Measurements from ENCODE around the gene RHD.
"Not testable (repeated sequence)": the region's sequence is repeated elsewhere in the genome, so short reads cannot be mapped to it uniquely, and the experiment has no call there.

RHD gene

DNA sequence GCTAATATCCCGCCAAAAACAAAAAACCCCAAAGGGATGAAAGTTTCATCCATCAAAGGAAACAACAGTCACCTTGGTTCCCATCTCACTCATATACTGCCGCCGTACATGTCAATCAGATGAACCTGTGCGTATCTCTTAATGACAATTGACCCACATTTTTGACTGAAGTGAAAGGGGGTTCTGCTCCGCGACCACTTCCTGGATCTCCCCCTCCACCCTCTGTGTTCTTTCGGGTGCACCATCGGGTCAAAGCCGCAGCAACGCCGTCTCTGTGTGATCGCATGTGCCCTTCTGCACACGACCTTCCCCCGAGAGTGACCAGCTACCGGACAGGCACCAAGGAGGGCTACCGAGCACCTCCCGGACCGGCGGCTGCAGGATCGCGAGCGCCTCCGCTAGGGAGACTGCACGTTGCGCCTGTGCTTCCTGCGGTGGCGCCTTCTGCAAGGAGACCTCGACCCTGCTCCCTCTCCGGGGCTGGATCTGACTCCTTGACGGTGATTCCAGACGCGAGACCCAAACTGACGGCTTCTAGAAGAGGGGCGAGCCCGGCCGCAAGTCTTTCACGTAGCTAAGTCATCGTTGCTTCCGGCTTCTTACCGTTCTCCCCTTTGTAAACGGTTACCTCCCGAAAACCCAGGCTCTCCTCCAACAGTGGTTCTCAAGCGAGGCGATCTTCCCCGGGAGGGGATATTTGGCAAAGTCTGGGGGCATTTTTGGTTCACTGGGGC lies 5.6 kb upstream of the RHD start:
- TF ChIP-seq, protein P1, sequence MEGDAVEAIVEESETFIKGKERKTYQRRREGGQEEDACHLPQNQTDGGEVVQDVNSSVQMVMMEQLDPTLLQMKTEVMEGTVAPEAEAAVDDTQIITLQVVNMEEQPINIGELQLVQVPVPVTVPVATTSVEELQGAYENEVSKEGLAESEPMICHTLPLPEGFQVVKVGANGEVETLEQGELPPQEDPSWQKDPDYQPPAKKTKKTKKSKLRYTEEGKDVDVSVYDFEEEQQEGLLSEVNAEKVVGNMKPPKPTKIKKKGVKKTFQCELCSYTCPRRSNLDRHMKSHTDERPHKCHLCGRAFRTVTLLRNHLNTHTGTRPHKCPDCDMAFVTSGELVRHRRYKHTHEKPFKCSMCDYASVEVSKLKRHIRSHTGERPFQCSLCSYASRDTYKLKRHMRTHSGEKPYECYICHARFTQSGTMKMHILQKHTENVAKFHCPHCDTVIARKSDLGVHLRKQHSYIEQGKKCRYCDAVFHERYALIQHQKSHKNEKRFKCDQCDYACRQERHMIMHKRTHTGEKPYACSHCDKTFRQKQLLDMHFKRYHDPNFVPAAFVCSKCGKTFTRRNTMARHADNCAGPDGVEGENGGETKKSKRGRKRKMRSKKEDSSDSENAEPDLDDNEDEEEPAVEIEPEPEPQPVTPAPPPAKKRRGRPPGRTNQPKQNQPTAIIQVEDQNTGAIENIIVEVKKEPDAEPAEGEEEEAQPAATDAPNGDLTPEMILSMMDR (IDR thresholded peaks at IDR 0.05; ENCODE audit: low read depth, low read length) = peak; percentile 20
- H3K4me3 ChIP-seq (ENCODE audit: low read depth, low read length) = peak overlapping the region; percentile 59
- in situ Hi-C loops (cut with HindIII; ENCODE audit: low sequenced_read_pairs); DNase-seq (ENCODE audit: low read depth, low spot score): not testable (repeated sequence)

DNA sequence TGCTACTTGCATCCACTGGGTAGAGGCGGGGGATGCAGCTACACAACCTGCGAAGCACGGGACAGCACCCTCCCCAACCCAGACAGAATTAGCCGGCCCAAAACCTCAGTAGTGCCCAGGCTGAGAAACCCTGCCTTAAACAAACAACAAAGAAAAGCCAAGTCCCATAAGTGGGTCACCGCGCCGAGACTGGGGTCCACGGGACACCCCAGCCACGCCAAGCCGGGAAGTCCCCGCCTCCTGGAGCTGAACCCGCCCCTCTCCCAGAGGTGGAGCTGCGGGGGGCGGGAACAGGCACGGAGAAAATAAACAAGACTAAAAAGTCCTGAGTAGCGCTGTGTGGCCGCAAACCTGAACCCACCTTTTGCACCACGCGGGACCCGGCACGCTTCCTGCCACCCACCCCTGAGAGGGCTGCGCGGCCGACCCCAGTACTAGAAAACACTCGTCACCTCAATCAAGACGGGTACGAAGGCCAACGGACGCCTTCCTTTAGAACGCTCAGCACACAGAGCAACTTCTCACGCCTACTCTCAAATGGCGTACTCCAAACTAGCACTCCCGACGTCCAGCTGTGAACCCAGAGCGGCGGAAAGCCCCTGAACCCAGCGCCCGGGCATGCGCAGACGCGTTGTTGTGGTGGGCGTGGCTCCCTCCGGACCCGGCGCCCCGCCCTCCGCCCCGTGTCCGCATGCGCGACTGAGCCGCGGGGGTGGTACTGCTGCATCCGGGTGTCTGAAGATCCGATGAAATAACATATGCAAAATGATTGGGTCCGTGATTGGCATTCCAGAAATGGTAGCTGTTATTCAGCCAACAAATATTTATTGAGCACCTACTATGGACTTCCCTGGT lies 4.8 kb upstream of the RHD start:
- peak; percentile 78 for DNase-seq (ENCODE audit: low read depth, low spot score)
- in situ Hi-C loops (cut with HindIII; ENCODE audit: low sequenced_read_pairs) = not testable (repeated sequence)
- H3K4me3 ChIP-seq (ENCODE audit: low read depth, low read length) = peak overlapping the region; percentile 60

DNA sequence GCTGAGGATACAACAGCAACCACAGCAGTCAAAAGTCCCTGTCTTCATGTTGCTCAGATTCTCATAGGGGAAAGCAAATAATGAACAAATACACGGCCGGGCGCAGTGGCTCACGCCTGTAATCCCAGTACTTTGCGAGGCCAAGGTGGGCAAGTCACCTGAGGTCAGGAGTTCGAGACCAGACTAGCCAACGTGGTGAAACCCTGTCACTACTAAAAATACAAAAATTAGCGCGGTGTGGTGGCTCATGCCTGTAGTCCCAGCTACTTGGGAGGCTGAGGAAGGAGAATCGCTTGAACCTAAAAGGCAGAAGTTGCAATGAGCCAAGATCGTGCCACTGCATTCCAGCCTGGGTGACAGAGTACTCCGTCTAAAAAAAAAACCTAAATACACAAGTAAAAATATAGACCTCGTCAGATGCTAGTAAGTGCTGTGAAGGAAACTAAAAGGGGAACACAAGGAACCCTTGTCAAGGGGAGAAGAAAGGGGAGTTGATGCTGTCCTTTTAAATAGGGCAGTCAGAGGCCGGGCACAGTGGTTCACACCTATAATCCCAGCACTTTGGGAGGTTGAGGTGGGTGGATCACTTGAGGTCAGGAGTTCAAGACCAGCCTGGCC lies 4.1 kb upstream of the RHD start:
- H3K4me3 ChIP-seq (ENCODE audit: low read depth, low read length) = peak overlapping the region; percentile 35
- DNase-seq (ENCODE audit: low read depth, low spot score); in situ Hi-C loops (cut with HindIII; ENCODE audit: low sequenced_read_pairs): not testable (repeated sequence)

GRCh38 chr1:25275648-25276047 lies 3.3 kb downstream of the RHD start:
- DNase-seq (ENCODE audit: low read depth, low spot score); H3K4me3 ChIP-seq (ENCODE audit: low read depth, low read length); in situ Hi-C loops (cut with HindIII; ENCODE audit: low sequenced_read_pairs): not testable (repeated sequence)

DNA sequence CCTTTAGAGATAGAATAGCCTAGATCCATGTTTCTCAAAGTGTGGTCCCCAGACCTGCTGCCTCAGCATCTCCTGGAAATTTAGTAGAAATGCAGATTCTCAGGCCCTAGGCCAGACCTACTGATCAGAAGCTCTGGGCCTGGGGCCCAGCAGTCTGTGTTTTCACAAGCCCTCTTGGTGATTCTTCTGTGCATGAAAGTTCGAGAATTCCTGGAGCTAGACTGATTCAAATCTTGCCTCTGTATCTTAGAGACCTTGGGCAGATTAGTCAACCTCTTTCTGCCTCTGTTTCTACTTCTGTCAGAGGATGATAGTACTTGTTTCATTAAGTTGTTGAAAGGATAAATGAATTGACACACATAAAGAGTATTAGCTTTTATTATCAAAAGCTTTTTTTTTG lies 5.0 kb downstream of the RHD start:
- H3K4me3 ChIP-seq (ENCODE audit: low read depth, low read length); in situ Hi-C loops (cut with HindIII; ENCODE audit: low sequenced_read_pairs); DNase-seq (ENCODE audit: low read depth, low spot score): not testable (repeated sequence)

DNA sequence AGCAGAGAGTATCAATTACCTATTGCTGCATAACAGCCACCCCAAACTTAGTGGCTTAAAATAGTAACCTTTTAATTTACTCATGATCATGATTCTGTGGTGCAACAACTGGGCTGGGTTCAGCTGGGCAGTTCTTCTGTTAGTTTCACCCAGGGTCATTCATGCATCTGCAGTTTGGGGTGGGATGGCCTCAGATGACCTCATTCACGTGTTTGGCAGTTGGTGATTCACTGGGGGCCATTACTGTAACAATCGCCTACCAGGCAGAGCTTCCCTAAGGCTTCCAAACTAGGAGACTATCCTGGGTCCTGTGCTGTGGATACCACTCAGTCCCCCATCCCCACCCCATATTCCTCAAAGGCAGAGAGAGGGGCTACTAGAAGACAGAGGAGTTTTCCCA lies 6.0 kb downstream of the RHD start:
- DNase-seq (ENCODE audit: low read depth, low spot score); H3K4me3 ChIP-seq (ENCODE audit: low read depth, low read length); in situ Hi-C loops (cut with HindIII; ENCODE audit: low sequenced_read_pairs): not testable (repeated sequence)

- in situ Hi-C loops (cut with HindIII; ENCODE audit: low sequenced_read_pairs); H3K4me3 ChIP-seq (ENCODE audit: low read depth, low read length); DNase-seq (ENCODE audit: low read depth, low spot score): not testable (repeated sequence)
Observed at GRCh38 chr1:25278790-25279189, 6.5 kb downstream of the RHD start.

DNA sequence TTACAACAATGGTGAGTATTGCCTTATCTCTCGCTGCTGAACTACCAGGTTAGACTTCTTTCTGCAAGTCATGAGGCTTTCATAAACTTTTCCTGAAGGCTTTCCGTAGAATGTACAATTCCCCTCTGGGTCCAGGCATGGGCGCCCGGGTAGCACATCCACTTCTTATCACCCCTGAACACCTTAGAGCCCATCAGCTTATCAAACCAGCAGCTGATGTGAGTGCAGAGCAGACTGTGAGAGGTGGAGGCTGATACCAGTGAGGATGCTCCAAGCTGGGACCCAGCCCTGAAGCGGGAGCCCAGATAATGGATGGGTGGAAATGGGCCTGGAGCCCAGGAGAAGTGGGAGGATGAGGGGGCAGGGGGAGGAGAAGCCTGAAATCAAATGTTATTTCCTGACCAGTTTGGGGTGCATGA lies 7.4 kb downstream of the RHD start:
- H3K4me3 ChIP-seq (ENCODE audit: low read depth, low read length); DNase-seq (ENCODE audit: low read depth, low spot score); in situ Hi-C loops (cut with HindIII; ENCODE audit: low sequenced_read_pairs): not testable (repeated sequence)

GRCh38 chr1:25285862-25286261 lies 13.6 kb downstream of the RHD start:
- in situ Hi-C loops (cut with HindIII; ENCODE audit: low sequenced_read_pairs); H3K4me3 ChIP-seq (ENCODE audit: low read depth, low read length); DNase-seq (ENCODE audit: low read depth, low spot score): not testable (repeated sequence)

DNA sequence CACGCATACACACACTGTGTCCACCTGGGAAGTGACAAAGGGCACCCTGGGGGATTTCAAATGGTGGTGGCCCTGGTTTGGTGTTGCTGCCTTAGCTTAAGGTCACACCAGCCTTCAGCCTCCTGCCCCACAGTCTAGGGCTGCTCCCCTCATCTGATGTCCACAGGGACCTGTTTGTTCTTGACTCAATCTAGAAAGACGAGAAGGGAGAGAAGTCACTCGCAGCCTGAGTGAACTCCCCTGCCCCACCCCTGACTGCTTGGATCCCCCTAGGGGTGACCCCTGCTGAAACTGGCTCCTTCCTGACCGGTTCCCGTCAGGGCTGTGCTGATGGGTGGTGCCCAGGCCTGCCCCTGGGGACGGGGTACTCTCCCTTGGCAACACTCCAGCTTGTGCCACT lies 14.9 kb downstream of the RHD start:
- H3K4me3 ChIP-seq (ENCODE audit: low read depth, low read length); in situ Hi-C loops (cut with HindIII; ENCODE audit: low sequenced_read_pairs); DNase-seq (ENCODE audit: low read depth, low spot score): not testable (repeated sequence)

DNA sequence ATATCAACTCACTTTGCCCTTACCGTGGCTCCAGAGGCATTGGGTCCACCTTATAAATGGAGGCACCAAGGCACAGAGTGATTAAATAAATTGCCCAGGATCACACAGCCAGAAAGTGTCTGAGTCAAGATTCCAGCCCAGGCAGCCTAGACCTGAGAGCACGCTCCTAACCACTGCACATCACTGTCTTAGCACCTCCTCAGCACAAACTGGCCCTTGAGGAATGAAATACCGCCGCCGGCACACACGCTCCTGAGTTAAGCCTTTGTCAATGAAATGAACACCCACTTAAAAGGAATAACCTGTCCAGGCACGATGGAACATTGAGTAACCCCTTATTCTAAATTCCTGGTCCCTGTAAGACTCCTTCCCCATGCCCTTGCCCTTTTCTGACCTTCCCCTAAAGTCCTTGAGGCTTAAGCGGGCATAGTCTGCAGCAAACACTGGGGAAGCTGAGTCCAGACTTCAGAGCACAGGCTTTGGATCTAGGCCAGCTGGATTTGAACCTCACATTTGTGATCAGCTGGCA lies 16.3 kb downstream of the RHD start:
- DNase-seq (ENCODE audit: low read depth, low spot score); in situ Hi-C loops (cut with HindIII; ENCODE audit: low sequenced_read_pairs): not testable (repeated sequence)

DNA sequence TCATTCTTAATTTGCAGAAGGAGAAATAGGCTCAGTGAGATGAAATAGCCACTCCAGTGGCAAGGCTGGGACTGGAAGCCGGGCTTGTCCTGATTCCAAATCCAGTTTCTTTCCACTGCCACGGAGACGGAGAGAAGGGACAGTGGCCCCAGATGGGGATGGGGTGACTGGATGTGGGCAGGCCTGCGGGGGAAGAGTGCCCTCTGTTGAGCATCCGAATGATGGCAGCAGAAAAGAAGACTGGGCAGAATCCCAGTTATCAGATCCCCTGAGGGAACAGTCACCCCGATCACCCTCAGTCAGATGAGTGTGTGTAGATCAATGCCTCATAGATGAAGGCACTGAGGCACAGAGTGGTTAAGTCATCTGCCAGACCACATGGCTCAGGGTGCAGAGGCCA lies 17.7 kb downstream of the RHD start:
- H3K4me3 ChIP-seq (ENCODE audit: low read depth, low read length); in situ Hi-C loops (cut with HindIII; ENCODE audit: low sequenced_read_pairs); DNase-seq (ENCODE audit: low read depth, low spot score): not testable (repeated sequence)

More for the DNA sequence above, 16.3 kb downstream of the RHD start:
- not testable (repeated sequence) for H3K4me3 ChIP-seq (ENCODE audit: low read depth, low read length)

- in situ Hi-C loops (cut with HindIII; ENCODE audit: low sequenced_read_pairs); DNase-seq (ENCODE audit: low read depth, low spot score): not testable (repeated sequence)
Observed at GRCh38 chr1:25293426-25293825, 21.1 kb downstream of the RHD start.

GRCh38 chr1:25294889-25295826 lies 22.8 kb downstream of the RHD start:
- in situ Hi-C loops (cut with HindIII; ENCODE audit: low sequenced_read_pairs); H3K4me3 ChIP-seq (ENCODE audit: low read depth, low read length): not testable (repeated sequence)

More at GRCh38 chr1:25293426-25293825, 21.1 kb downstream of the RHD start:
- H3K4me3 ChIP-seq (ENCODE audit: low read depth, low read length) = not testable (repeated sequence)

DNA sequence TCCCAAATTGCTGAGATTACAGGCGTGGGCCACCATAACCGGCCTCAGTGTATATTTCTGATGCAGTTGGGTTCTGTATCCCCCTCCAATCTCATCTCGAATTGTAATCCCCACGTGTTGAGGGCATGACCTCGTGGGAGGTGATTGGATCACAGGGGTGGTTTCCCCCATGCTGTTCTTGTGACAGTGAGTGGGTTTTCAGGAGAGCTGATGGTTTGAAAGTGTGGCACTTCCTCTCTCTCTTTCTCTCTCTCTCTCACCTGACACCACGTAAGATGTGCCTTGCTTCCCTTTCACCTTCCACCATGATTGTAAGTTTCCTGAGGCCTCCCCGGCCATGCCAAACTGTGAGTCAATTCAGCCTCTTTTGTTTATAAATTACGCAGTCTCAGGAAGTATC lies 24.2 kb downstream of the RHD start:
- in situ Hi-C loops (cut with HindIII; ENCODE audit: low sequenced_read_pairs); H3K4me3 ChIP-seq (ENCODE audit: low read depth, low read length): not testable (repeated sequence)

More at GRCh38 chr1:25294889-25295826, 22.8 kb downstream of the RHD start:
- DNase-seq (ENCODE audit: low read depth, low spot score) = not testable (repeated sequence)

More for the DNA sequence above, 24.2 kb downstream of the RHD start:
- DNase-seq (ENCODE audit: low read depth, low spot score) = not testable (repeated sequence)

Measured in astrocyte of the spinal cord (primary cell).